H1 (cell line): ENCODE results near the gene RYR3. TPM values are rescaled to one million over a fixed set of nuclear protein-coding genes. Genes with fewer than 3 reads are reported as not detected.

ENCODE experiments used
- CTCF ChIA-PET: fragments of 300-600 bp; sonication (Branson Sonifier 250); formaldehyde crosslinking; loops from one replicate; lab custom pipeline; 2021; ENCODE audit not compliant: partially characterized antibody; lab: Charles Lee
- POLR2A ChIA-PET: fragments of 300-600 bp; sonication (Branson Sonifier 250); formaldehyde crosslinking; loops from one replicate; lab custom pipeline; 2021; ENCODE audit warnings: inconsistent platforms; ENCODE audit not compliant: partially characterized antibody; lab: Charles Lee
- DNase-seq, 2 experiments: peaks; one replicate each; pipeline versions ENCODE4 v3.0.0 to v3.0.0-alpha.2; 2010 to 2022; ENCODE audit warnings: low spot score in 2 of 2, low read depth in 1 of 2, mixed read lengths in 1 of 2
- FAIRE-seq: peaks from 2 replicates; lab custom pipeline; 2011; peaks lifted over from hg19 to GRCh38; lab: Jason Lieb, UNC
- H2AFZ ChIP-seq: 2 replicates; pipeline ENCODE4 v1.8.1; 2012; ENCODE audit warnings: low read length, inconsistent platforms
- H2AK5ac ChIP-seq: 2 replicates; pipeline ENCODE4 v1.6.1; 2013; ENCODE audit warnings: low read depth, low read length
- H2BK120ac ChIP-seq: replicated peaks from 2 replicates; pipeline ENCODE3; 2013; ENCODE audit warnings: low read depth, low read length, inconsistent platforms
- H2BK12ac ChIP-seq: 2 replicates; pipeline ENCODE4 v1.6.1; 2013; ENCODE audit warnings: low read depth, low read length
- H2BK15ac ChIP-seq: 2 replicates; pipeline ENCODE4 v1.6.1; 2013; ENCODE audit warnings: low read length
- H2BK20ac ChIP-seq: 2 replicates; pipeline ENCODE4 v1.6.1; 2013; ENCODE audit warnings: low read length
- H2BK5ac ChIP-seq: 2 replicates; pipeline ENCODE4 v1.6.1; 2013; ENCODE audit warnings: low read depth, low read length
- H3K14ac ChIP-seq: 2 replicates; pipeline ENCODE4 v1.6.1; 2013; ENCODE audit warnings: inconsistent platforms; ENCODE audit not compliant: insufficient read length
- H3K18ac ChIP-seq: 2 replicates; pipeline ENCODE4 v1.6.1; 2013; ENCODE audit warnings: low read length; ENCODE audit errors: extremely low read depth
- H3K23ac ChIP-seq: 2 replicates; pipeline ENCODE4 v1.6.1; 2013; ENCODE audit warnings: inconsistent platforms; ENCODE audit not compliant: insufficient read length
- H3K23me2 ChIP-seq: 2 replicates; pipeline ENCODE4 v1.6.1; 2013; ENCODE audit warnings: low read depth, low read length
- H3K27ac ChIP-seq: 2 replicates; pipeline ENCODE4 v1.6.1; 2011; ENCODE audit warnings: low read depth, low read length, inconsistent platforms
- H3K27me3 ChIP-seq, 4 experiments: replicated peaks in 1 of 4; 1 replicate in 1 of 4; 2 replicates in 3 of 4; pipeline versions ENCODE4 v1.6.1 to v1.8.1; 2011 to 2013; ENCODE audit warnings: low read length in 3 of 4, mild to moderate bottlenecking in 3 of 4, inconsistent platforms in 2 of 4, mixed read lengths in 2 of 4, moderate library complexity in 1 of 4; ENCODE audit not compliant: control insufficient read depth in 3 of 4, insufficient read depth in 3 of 4; ENCODE audit errors: extremely low read depth in 1 of 4
- H3K36me3 ChIP-seq, 4 experiments: 2 replicates each; pipeline versions ENCODE4 v1.6.1 to v1.8.1; 2011 to 2013; ENCODE audit warnings: mild to moderate bottlenecking in 4 of 4, low read length in 3 of 4, moderate library complexity in 2 of 4, control low read depth in 1 of 4, inconsistent platforms in 1 of 4; ENCODE audit not compliant: insufficient read depth in 4 of 4, control insufficient read depth in 2 of 4
- H3K4ac ChIP-seq: replicated peaks from 2 replicates; pipeline ENCODE3; 2013; ENCODE audit warnings: low read length, low read depth, mixed read lengths, inconsistent platforms; ENCODE audit not compliant: insufficient read length
- H3K4me1 ChIP-seq, 4 experiments: replicated peaks in 1 of 4; 1 replicate in 1 of 4; 2 replicates in 3 of 4; pipeline versions ENCODE4 v1.6.1 to v1.8.1; 2011 to 2013; ENCODE audit warnings: low read length in 3 of 4, inconsistent platforms in 2 of 4, mixed read lengths in 1 of 4; ENCODE audit not compliant: insufficient read depth in 4 of 4, control insufficient read depth in 3 of 4
- H3K4me2 ChIP-seq, 2 experiments: 2 replicates each; pipeline versions ENCODE4 v1.6.1 to v1.8.1; 2011 to 2013; ENCODE audit warnings: low read depth in 2 of 2, low read length in 2 of 2, control low read depth in 1 of 2, inconsistent platforms in 1 of 2, mild to moderate bottlenecking in 1 of 2; ENCODE audit not compliant: insufficient read depth in 1 of 2
- H3K4me3 ChIP-seq, 4 experiments: fragments of 200-600, 300-600 bp in 1 of 4; sonication (generic), shearing (Covaris generic), sonication (Bioruptor Twin) in 1 of 4; 2 replicates each; pipeline versions ENCODE4 v1.5.1 to v1.8.1; 2011 to 2016; ENCODE audit warnings: low read length in 4 of 4, low read depth in 3 of 4, control low read depth in 2 of 4, inconsistent platforms in 2 of 4, mild to moderate bottlenecking in 2 of 4, mixed read lengths in 1 of 4, moderate library complexity in 1 of 4; ENCODE audit not compliant: insufficient read depth in 2 of 4; ENCODE audit errors: extremely low read depth in 1 of 4
- H3K56ac ChIP-seq: replicated peaks from 2 replicates; pipeline ENCODE3; 2013; ENCODE audit warnings: low read depth, mild to moderate bottlenecking, mixed read lengths, low read length, inconsistent platforms; ENCODE audit not compliant: insufficient read length
- H3K79me1 ChIP-seq: 2 replicates; pipeline ENCODE4 v1.6.1; 2013; ENCODE audit warnings: low read depth, low read length, control low read depth
- H3K79me2 ChIP-seq, 2 experiments: 2 replicates each; pipeline versions ENCODE4 v1.6.1 to v1.8.1; 2012 to 2013; ENCODE audit warnings: low read length in 2 of 2, mild to moderate bottlenecking in 2 of 2, inconsistent platforms in 1 of 2; ENCODE audit not compliant: insufficient read depth in 2 of 2, control insufficient read depth in 1 of 2
- H3K9ac ChIP-seq, 4 experiments: replicated peaks in 1 of 4; 1 replicate in 1 of 4; 2 replicates in 3 of 4; pipeline versions ENCODE4 v1.6.1 to v1.8.1; 2011 to 2013; ENCODE audit warnings: low read depth in 3 of 4, low read length in 3 of 4, control low read depth in 2 of 4, mild to moderate bottlenecking in 2 of 4, moderate library complexity in 2 of 4, inconsistent platforms in 1 of 4; ENCODE audit errors: extremely low read depth in 1 of 4
- H3K9me3 ChIP-seq, 2 experiments: 2 replicates each; pipeline versions ENCODE4 v1.6.1 to v1.8.1; 2012 to 2013; ENCODE audit warnings: mild to moderate bottlenecking in 2 of 2, moderate library complexity in 2 of 2, control low read depth in 1 of 2, inconsistent platforms in 1 of 2, low read depth in 1 of 2, low read length in 1 of 2, mixed read lengths in 1 of 2; ENCODE audit not compliant: insufficient read depth in 2 of 2
- H4K20me1 ChIP-seq, 2 experiments: replicated peaks in 1 of 2; 2 replicates each; pipeline versions ENCODE3 to v1.8.1; 2011 to 2013; ENCODE audit warnings: inconsistent platforms in 2 of 2, low read length in 2 of 2, mild to moderate bottlenecking in 1 of 2; ENCODE audit not compliant: insufficient read depth in 2 of 2, control insufficient read depth in 1 of 2
- H4K5ac ChIP-seq: 2 replicates; pipeline ENCODE4 v1.6.1; 2013; ENCODE audit warnings: low read length, low read depth, mixed read lengths, inconsistent platforms; ENCODE audit not compliant: insufficient read length
- H4K8ac ChIP-seq: 2 replicates; pipeline ENCODE4 v1.8.0; 2013; ENCODE audit warnings: mild to moderate bottlenecking, moderate library complexity, low read length, inconsistent platforms; ENCODE audit not compliant: insufficient read depth; ENCODE audit errors: extremely low read depth
- H4K91ac ChIP-seq: replicated peaks from 2 replicates; pipeline ENCODE3; 2013; ENCODE audit warnings: low read length, mixed read lengths, inconsistent platforms; ENCODE audit not compliant: insufficient read length
- BACH1 ChIP-seq: IDR thresholded peaks from 2 replicates; pipeline ENCODE4 v1.6.1; 2012; ENCODE audit warnings: low read length, improper control_type of control experiment
- KDM1A ChIP-seq: fragments of 200-600, 300-600 bp; sonication (generic); IDR thresholded peaks from 2 replicates; pipeline ENCODE4 v1.7.1; 2016; ENCODE audit warnings: mild to moderate bottlenecking, low read length, borderline replicate concordance
- RFX5 ChIP-seq: IDR thresholded peaks from 2 replicates; pipeline ENCODE4 v1.6.1; 2011; ENCODE audit warnings: low read depth, low read length, improper control_type of control experiment, borderline replicate concordance
- WGBS, 2 experiments: shearing (Covaris generic) in 1 of 2; methylation state at CpG; one replicate each; pipeline versions ENCODE4 v1.1.6 to v1.1.7; 2013 to 2015; ENCODE audit warnings: low lambda C conversion rate in 2 of 2, mixed read lengths in 2 of 2, inconsistent platforms in 1 of 2, low coverage in 1 of 2, missing lambda C conversion rate in 1 of 2; ENCODE audit not compliant: insufficient replicate concordance in 2 of 2, insufficient coverage in 1 of 2, insufficient read length in 1 of 2; ENCODE audit errors: extremely low coverage in 1 of 2, missing lambda C conversion rate in 1 of 2; 5-methylcytosine and 5-hydroxymethylcytosine counted together
- polyA plus RNA-seq, 7 experiments: library from polyadenylated mRNA; depleted of rRNA in 3 of 7; stranded (reverse) in 5 of 7; unstranded in 2 of 7; fragments of >200 nt in 5 of 7; fragments of 200-250 nt in 2 of 7; gene quantifications; 1 replicate in 5 of 7; 2 replicates in 1 of 7; 4 replicates in 1 of 7; pipeline versions ENCODE4 v1.2.1 to v1.2.3, GENCODE V29; 2011 to 2013; ENCODE audit warnings: missing spikeins in 2 of 7, mixed read lengths in 2 of 7
- total RNA-seq: library from RNA; stranded (reverse); fragmentation: NEBNext Ultra II Directional; extraction: Animal tissue kit (Norgen Biotek cat#: 25700); gene quantifications from 2 replicates; pipeline ENCODE4 v1.2.1, GENCODE V29; 2021

Gene RYR3
- total and polyA plus RNA-seq, 2 of the 8 experiments (the other 6 are each of a cell fraction or from before 2014, with no cell fraction given), result 0.33 to 3.4 TPM

GRCh38 chr15:33320017-33320416 lies 9.2 kb downstream of the RYR3 start:
- no peak overlapping the region for H3K14ac ChIP-seq
- ChIA-PET CTCF (interaction anchor here (1.3 kb wide), 1 partner anchor 14 kb away, joined by 3 read pairs; no protein-coding TSS in a partner anchor), POLR2A (no interaction called here)
- no peak overlapping the region for H2BK5ac ChIP-seq
- H3K4me2 ChIP-seq, result no peak overlapping the region
- H4K8ac ChIP-seq, result no peak overlapping the region
- no peak overlapping the region for H2BK12ac ChIP-seq
- peaks cover 0 to 4% (median 3%) of the 10 kb centered on the region in 4 experiments; a peak in 4 of 7 replicates for H3K4me1 ChIP-seq
- FAIRE-seq (no peak), DNase-seq (no peak)
- no peak overlapping the region for H2BK20ac ChIP-seq
- 100% methylated on average over 1 of the region's 1 CpG; no CpG with 5 or more reads in 1 of the 2 experiments for WGBS, 2 experiments
- H3K4ac ChIP-seq, result no peak overlapping the region
- no peak overlapping the region for H4K5ac ChIP-seq
- no peaks in the 10 kb centered on the region for H4K20me1 ChIP-seq
- H4K91ac ChIP-seq, result no peak overlapping the region
- H3K9me3 ChIP-seq, result no peaks in the 10 kb centered on the region
- H3K23ac ChIP-seq, result no peak overlapping the region
- no peak overlapping the region for H3K27ac ChIP-seq
- H3K9ac ChIP-seq, result no peak overlapping the region
- no peaks in the 10 kb centered on the region for H3K27me3 ChIP-seq
- no peak overlapping the region for H3K56ac ChIP-seq
- H2BK15ac ChIP-seq, result no peak overlapping the region
- H2AK5ac ChIP-seq, result no peak overlapping the region
- no peaks in the 10 kb centered on the region for H3K79me1 ChIP-seq
- H2AFZ ChIP-seq, result no peak overlapping the region
- H2BK120ac ChIP-seq, result no peak overlapping the region
- no peak overlapping the region for H3K4me3 ChIP-seq
- no peaks in the 10 kb centered on the region for H3K79me2 ChIP-seq
- H3K18ac ChIP-seq, result no peak overlapping the region
- H3K36me3 ChIP-seq, result no peaks in the 10 kb centered on the region
- H3K23me2 ChIP-seq, result no peaks in the 10 kb centered on the region
- TF ChIP-seq BACH1 (no peak), KDM1A (no peak), RFX5 (no peak)
